IMR-90 (cell line): ENCODE measurements around the gene CD36. TPM values are rescaled to one million over a fixed set of nuclear protein-coding genes. Genes with fewer than 3 reads are reported as not detected.

ENCODE experiments used
- ATAC-seq: fragments of 200-7000 bp; cut with Tn5 transposase; 2 replicates; pipeline ENCODE4 v1.9.1; 2020; ENCODE audit warnings: low read depth, mild to moderate bottlenecking, moderate library complexity
- BruUV-seq: library from RNA; stranded (reverse); fragments of 400-500 nt; replicated peaks from 2 replicates; lab custom pipeline; 2021; lab: Mats Ljungman, UMichigan
- CTCF ChIA-PET: fragments of 300-600 bp; formaldehyde crosslinking; extraction: SDS; loops from one replicate; lab custom pipeline; 2021; ENCODE audit warnings: antibody characterized with exemption; lab: Yijun Ruan, JAX
- POLR2A ChIA-PET: fragments of 300-600 bp; sonication (Branson Sonifier 250); formaldehyde crosslinking; loops from one replicate; lab custom pipeline; 2022; ENCODE audit warnings: antibody characterized with exemption; ENCODE audit not compliant: unreplicated experiment; lab: Charles Lee
- DNase-seq: peaks from one replicate; pipeline ENCODE4 v3.0.0; 2013
- H2AFZ ChIP-seq: replicated peaks from 2 replicates; pipeline ENCODE3; 2013; ENCODE audit warnings: low read length, mild to moderate bottlenecking; ENCODE audit not compliant: poor library complexity
- H2AK5ac ChIP-seq: 2 replicates; pipeline ENCODE4 v1.6.1; 2013; ENCODE audit warnings: low read depth, low read length, inconsistent platforms
- H2AK9ac ChIP-seq: replicated peaks from 2 replicates; pipeline ENCODE3; 2013; ENCODE audit warnings: mild to moderate bottlenecking, low read depth, low read length, moderate library complexity; ENCODE audit not compliant: poor library complexity
- H2BK120ac ChIP-seq: 2 replicates; pipeline ENCODE4 v1.6.1; 2013; ENCODE audit warnings: low read depth, low read length, inconsistent platforms
- H2BK15ac ChIP-seq: 3 replicates; pipeline ENCODE4 v1.6.1; 2013; ENCODE audit warnings: low read depth, low read length, inconsistent platforms
- H2BK20ac ChIP-seq: 2 replicates; pipeline ENCODE4 v1.6.1; 2013; ENCODE audit warnings: low read depth, mild to moderate bottlenecking, inconsistent platforms, low read length, moderate library complexity
- H2BK5ac ChIP-seq: 2 replicates; pipeline ENCODE4 v1.6.1; 2013; ENCODE audit warnings: mild to moderate bottlenecking, low read depth, low read length, inconsistent platforms; ENCODE audit not compliant: poor library complexity, severe bottlenecking
- H3K14ac ChIP-seq: replicated peaks from 2 replicates; pipeline ENCODE4 v1.6.1; 2013; ENCODE audit warnings: low read depth, low read length, inconsistent platforms
- H3K18ac ChIP-seq: 2 replicates; pipeline ENCODE4 v1.6.1; 2013; ENCODE audit warnings: low read depth, low read length, control low read depth
- H3K23ac ChIP-seq: 2 replicates; pipeline ENCODE4 v1.6.1; 2013; ENCODE audit warnings: low read depth, low read length, inconsistent platforms
- H3K27ac ChIP-seq: 2 replicates; pipeline ENCODE4 v1.5.1; 2013; ENCODE audit warnings: mild to moderate bottlenecking, control low read depth, low read length; ENCODE audit not compliant: insufficient read depth
- H3K27me3 ChIP-seq: 2 replicates; pipeline ENCODE4 v1.6.1; 2013; ENCODE audit warnings: low read length; ENCODE audit not compliant: control insufficient read depth, insufficient read depth
- H3K36me3 ChIP-seq: 2 replicates; pipeline ENCODE4 v1.6.1; 2013; ENCODE audit warnings: low read length, mixed read lengths; ENCODE audit not compliant: control insufficient read depth, insufficient read depth
- H3K4ac ChIP-seq: 2 replicates; pipeline ENCODE4 v1.6.1; 2013; ENCODE audit warnings: low read depth, low read length, inconsistent platforms
- H3K4me1 ChIP-seq: 2 replicates; pipeline ENCODE4 v1.6.1; 2013; ENCODE audit warnings: low read length, mixed read lengths; ENCODE audit not compliant: control insufficient read depth, insufficient read depth
- H3K4me2 ChIP-seq: 2 replicates; pipeline ENCODE4 v1.6.1; 2013; ENCODE audit warnings: low read depth, mild to moderate bottlenecking, control low read depth, low read length, moderate library complexity
- H3K4me3 ChIP-seq: 2 replicates; pipeline ENCODE4 v1.5.1; 2013; ENCODE audit warnings: low read depth, mild to moderate bottlenecking, control low read depth, low read length, moderate library complexity; ENCODE audit not compliant: insufficient read depth
- H3K56ac ChIP-seq: 2 replicates; pipeline ENCODE4 v1.6.1; 2013; ENCODE audit warnings: low read length, inconsistent platforms; ENCODE audit not compliant: insufficient read depth; ENCODE audit errors: extremely low read depth
- H3K79me1 ChIP-seq, 2 experiments: 2 replicates each; pipeline ENCODE4 v1.6.1; 2013; ENCODE audit warnings: low read length in 2 of 2, inconsistent platforms in 1 of 2, low read depth in 1 of 2
- H3K9ac ChIP-seq: 2 replicates; pipeline ENCODE4 v1.6.1; 2013; ENCODE audit warnings: low read depth, low read length, control low read depth
- H3K9me1 ChIP-seq: 2 replicates; pipeline ENCODE4 v1.6.1; 2013; ENCODE audit warnings: low read length, inconsistent platforms; ENCODE audit not compliant: insufficient read depth
- H3K9me3 ChIP-seq: 2 replicates; pipeline ENCODE4 v1.6.1; 2013; ENCODE audit warnings: low read length; ENCODE audit not compliant: control insufficient read depth, insufficient read depth
- H4K20me1 ChIP-seq: 2 replicates; pipeline ENCODE4 v1.6.1; 2013; ENCODE audit warnings: low read length, inconsistent platforms; ENCODE audit not compliant: insufficient read depth
- H4K5ac ChIP-seq: 2 replicates; pipeline ENCODE4 v1.6.1; 2013; ENCODE audit warnings: mild to moderate bottlenecking, low read depth, low read length, control low read depth
- H4K8ac ChIP-seq, 2 experiments: 2 replicates each; pipeline ENCODE4 v1.6.1; 2013; ENCODE audit warnings: low read depth in 2 of 2, low read length in 2 of 2, control low read depth in 1 of 2, inconsistent platforms in 1 of 2
- H4K91ac ChIP-seq: 2 replicates; pipeline ENCODE4 v1.6.1; 2013; ENCODE audit warnings: low read depth, low read length, inconsistent platforms; ENCODE audit not compliant: insufficient read depth
- POLR2A ChIP-seq: IDR thresholded peaks from 2 replicates; pipeline ENCODE4 v1.6.1; 2012; ENCODE audit warnings: mild to moderate bottlenecking, low read depth, low read length
- WGBS, 2 experiments: methylation state at CpG; one replicate each; pipeline versions ENCODE4 v1.1.5 to v1.1.7; 2013; ENCODE audit warnings: missing lambda C conversion rate in 2 of 2; ENCODE audit not compliant: insufficient read length in 1 of 2; ENCODE audit errors: extremely low coverage in 2 of 2; 5-methylcytosine and 5-hydroxymethylcytosine counted together
- dilution Hi-C: fragments of 300-500 bp; cut with HindIII; formaldehyde crosslinking; loops from one replicate; pipeline ENCODE4 v1.14.3; 2018; ENCODE audit warnings: low sequenced_read_pairs; ENCODE audit not compliant: unreplicated experiment
- in situ Hi-C: fragments of 300-500 bp; cut with MboI; formaldehyde crosslinking; loops from 3 replicates; pipeline ENCODE4 v1.14.3; 2019; ENCODE audit warnings: low sequenced_read_pairs, inconsistent platforms, mixed read lengths
- intact Hi-C: fragments of 100-400 bp; cut with micrococcal nuclease; formaldehyde crosslinking; loops from 2 replicates; pipeline ENCODE4 v1.10.0; 2022
- polyA plus RNA-seq, 3 experiments: library from polyadenylated mRNA; depleted of rRNA; stranded (reverse); fragments of >200 nt; gene quantifications; 2 replicates each; pipeline ENCODE4 v1.2.3, GENCODE V29; 2012; ENCODE audit warnings: low replicate concordance in 1 of 3
- total RNA-seq: library from RNA; depleted of rRNA; stranded (reverse); fragments of >200 nt; gene quantifications from 2 replicates; pipeline ENCODE4 v1.2.3, GENCODE V29; 2012

The CD36 gene
- total and polyA plus RNA-seq, 2 of the 4 experiments (the other 2 are of a cell fraction) = 0.19 to 0.54 TPM

DNA sequence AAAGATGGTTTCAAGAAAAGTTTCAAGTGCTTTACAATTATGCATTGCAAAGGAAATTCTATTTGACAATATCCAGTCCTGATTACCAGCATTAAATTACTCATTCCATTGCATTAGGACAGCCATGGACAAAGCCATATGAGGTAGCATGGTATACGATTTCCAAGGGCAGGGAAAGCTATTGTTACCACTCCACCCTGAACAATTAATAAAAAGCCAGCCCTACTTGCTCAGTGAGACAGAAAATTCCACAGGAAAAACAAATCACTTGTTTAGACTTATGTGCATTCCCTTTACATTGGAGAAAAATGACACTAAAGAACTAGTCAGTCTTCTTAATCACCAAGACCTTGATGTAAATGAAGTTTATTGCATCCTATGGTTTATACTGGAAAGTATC is 5.6 kb downstream of the CD36 start:
- intact Hi-C loops = no loop called here
- H4K5ac ChIP-seq = no peak overlapping the region
- CTCF ChIA-PET = no interaction called here
- no peak overlapping the region for H3K56ac ChIP-seq
- no peaks in the 10 kb centered on the region for H3K4me1 ChIP-seq
- no peak overlapping the region for H3K14ac ChIP-seq
- in situ Hi-C loops = no loop called here
- no peak overlapping the region for H2AFZ ChIP-seq
- H3K27ac ChIP-seq = no peak overlapping the region
- H2BK15ac ChIP-seq = peak overlapping the region; percentile 83; the same call in 1 of the 3 replicates
- no peak overlapping the region; the same call in 1 of the 2 replicates for H3K18ac ChIP-seq
- no peaks in the 10 kb centered on the region for H4K20me1 ChIP-seq
- no peaks in the 10 kb centered on the region for H3K27me3 ChIP-seq
- H3K9me3 ChIP-seq = no peaks in the 10 kb centered on the region
- DNase-seq = no peak
- H2BK20ac ChIP-seq = no peak overlapping the region
- no CpG with 5 or more reads among the region's 1 CpG for WGBS, 2 experiments
- dilution Hi-C loops = no loop called here
- H3K9ac ChIP-seq = no peak overlapping the region
- H2AK5ac ChIP-seq = no peak overlapping the region
- BruUV-seq = no TSS peak
- H3K79me1 ChIP-seq = no peaks in the 10 kb centered on the region
- TF ChIP-seq POLR2A = no peak
- H4K91ac ChIP-seq = no peak overlapping the region
- no peak overlapping the region for H4K8ac ChIP-seq
- no peak overlapping the region for H3K4ac ChIP-seq
- H3K4me2 ChIP-seq = no peak overlapping the region
- no peak overlapping the region for H3K4me3 ChIP-seq
- no peaks in the 10 kb centered on the region for H3K9me1 ChIP-seq
- no peaks in the 10 kb centered on the region for H3K36me3 ChIP-seq
- no peak overlapping the region for H3K23ac ChIP-seq
- no peak overlapping the region for H2BK120ac ChIP-seq
- H2BK5ac ChIP-seq = no peak overlapping the region
- POLR2A ChIA-PET = no interaction called here
- H2AK9ac ChIP-seq = no peak overlapping the region
- no peak for ATAC-seq
